Esophagus mucosa (tissue), 1 donor: ENCODE measurements around the gene MYO1D. TPM values are rescaled to one million over a fixed set of nuclear protein-coding genes. Genes with fewer than 3 reads are reported as not detected.

Experiments used
- ATAC-seq: fragments of 200-7000 bp; cut with Tn5 transposase; one replicate; pipeline ENCODE4 v1.9.1; 2020
- total RNA-seq: library from RNA; stranded (reverse); gene quantifications from one replicate; pipeline ENCODE4 v1.2.4, GENCODE V29; 2023
- donor health status: DM: yes; HTN: yes; CAD: no.

Gene MYO1D
- total RNA-seq, 1 donor from 2014 or later, result 55.0 TPM

GRCh38 chr17:32449963-32450362, 427.0 kb downstream of the MYO1D start:
- ATAC-seq, result no peak

- no peak for ATAC-seq
These were observed 430.0 kb downstream of the MYO1D start for GRCh38 chr17:32446949-32447348.

- no peak for ATAC-seq
These were observed 431.0 kb downstream of the MYO1D start for GRCh38 chr17:32445971-32446370.

- no peak for ATAC-seq
These were observed 431.4 kb downstream of the MYO1D start for GRCh38 chr17:32445497-32445896.

GRCh38 chr17:32445074-32445415, 431.9 kb downstream of the MYO1D start:
- ATAC-seq, result peak; percentile 76

GRCh38 chr17:32444301-32445073, 432.4 kb downstream of the MYO1D start, which contains the start of gene PSMD11:
Gene PSMD11 (plus strand): TSS chr17:32444510. CDS start chr17:32444524, 14 bp downstream.
- peak; percentile 96 for ATAC-seq

GRCh38 chr17:32443827-32444300, 433.1 kb downstream of the MYO1D start:
- no peak for ATAC-seq

Other genes starting within 250 kb of the MYO1D start
- 7.3 TPM for gene TMEM98, start 51.0 kb upstream of the MYO1D start, total RNA-seq
- gene SPACA3, start 114.7 kb upstream of the MYO1D start, total RNA-seq, result not detected